Gastrocnemius medialis (tissue), 4 donors: ENCODE data around the gene NME4.

Experiments
- CTCF ChIP-seq, 5 experiments: fragments of 450-650 bp in 3 of 5; fragments of 200-600 bp in 2 of 5; sonication (generic) in 2 of 5; IDR thresholded peaks in 4 of 5; conservative IDR thresholded peaks in 1 of 5; 1 replicate in 4 of 5; 2 replicates in 1 of 5; pipeline ENCODE4 v1.5.1; 2016 to 2019; ENCODE audit warnings: antibody characterized with exemption in 5 of 5, mild to moderate bottlenecking in 3 of 5, moderate library complexity in 3 of 5
- POLR2A ChIP-seq, 2 donors: fragments of 450-650 bp; IDR thresholded peaks; one replicate each; pipeline ENCODE4 v1.6.1; 2017; ENCODE audit warnings: antibody characterized with exemption in 2 of 2, mild to moderate bottlenecking in 2 of 2, moderate library complexity in 2 of 2

GRCh38 chr16:392450-393030 lies 4.5 kb upstream of the NME4 start:
- TF ChIP-seq CTCF (IDR thresholded peaks at IDR 0.05 in 4 of 5, conservative IDR thresholded peaks at IDR 0.05 in 1 of 5) = no peak
- TF ChIP-seq POLR2A (IDR thresholded peaks at IDR 0.05) = no peak
